SKM-1 treated with dmso at 0.1 percent for 144 hours (cell line): ENCODE results near the gene ATP2B1.

Experiments used
- DNase-seq: peaks from one replicate; lab custom pipeline; 2025; ENCODE audit not compliant: unreplicated experiment; lab: John Stamatoyannopoulos, UW

ATP2B1 gene

DNA sequence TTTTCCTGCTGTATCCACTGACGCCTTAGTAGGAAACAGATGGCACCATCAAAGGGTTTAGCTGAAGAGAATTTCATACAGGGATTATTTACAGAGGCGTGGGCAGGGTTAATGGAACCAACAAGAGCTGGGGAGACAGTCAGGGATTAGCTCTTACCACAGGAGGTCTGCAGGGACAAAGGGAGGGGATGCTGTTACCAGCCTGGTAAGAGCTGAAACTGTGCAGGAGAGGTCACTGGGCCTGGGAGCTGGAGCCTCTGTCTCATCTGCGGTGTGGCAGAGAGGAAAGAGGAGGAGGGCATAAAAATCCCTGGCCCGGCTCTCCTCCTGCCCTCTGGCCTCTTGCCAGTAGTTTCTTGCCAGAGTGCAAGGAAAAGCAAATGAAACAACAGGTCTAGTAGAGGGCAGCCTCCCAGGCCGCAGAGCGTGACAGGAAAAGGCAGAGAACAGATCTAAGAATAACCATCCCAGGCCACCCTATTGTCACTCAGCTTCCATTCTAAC is 163.9 kb downstream of the ATP2B1 start:
- DNase-seq, result no peak

DNA sequence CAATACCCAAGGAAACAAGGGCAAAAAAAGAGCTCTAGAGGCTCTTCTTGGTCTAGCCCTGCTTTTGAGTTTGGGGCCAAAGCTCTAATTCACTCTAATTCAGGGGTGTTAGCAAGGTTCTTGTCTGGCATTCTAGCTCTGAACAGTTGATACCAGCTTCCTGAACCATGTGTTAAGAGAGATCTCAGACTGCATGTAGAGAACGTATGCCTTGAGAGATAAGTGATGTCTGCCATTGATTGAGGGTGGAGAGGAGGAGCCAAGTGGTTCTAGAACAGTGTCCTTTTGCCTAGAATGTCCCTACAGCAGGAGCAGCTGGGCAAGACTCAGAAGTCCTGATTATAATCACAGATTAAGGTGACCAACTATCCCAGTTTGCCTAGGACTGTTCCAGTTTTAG is 164.6 kb downstream of the ATP2B1 start:
- DNase-seq, result no peak

DNA sequence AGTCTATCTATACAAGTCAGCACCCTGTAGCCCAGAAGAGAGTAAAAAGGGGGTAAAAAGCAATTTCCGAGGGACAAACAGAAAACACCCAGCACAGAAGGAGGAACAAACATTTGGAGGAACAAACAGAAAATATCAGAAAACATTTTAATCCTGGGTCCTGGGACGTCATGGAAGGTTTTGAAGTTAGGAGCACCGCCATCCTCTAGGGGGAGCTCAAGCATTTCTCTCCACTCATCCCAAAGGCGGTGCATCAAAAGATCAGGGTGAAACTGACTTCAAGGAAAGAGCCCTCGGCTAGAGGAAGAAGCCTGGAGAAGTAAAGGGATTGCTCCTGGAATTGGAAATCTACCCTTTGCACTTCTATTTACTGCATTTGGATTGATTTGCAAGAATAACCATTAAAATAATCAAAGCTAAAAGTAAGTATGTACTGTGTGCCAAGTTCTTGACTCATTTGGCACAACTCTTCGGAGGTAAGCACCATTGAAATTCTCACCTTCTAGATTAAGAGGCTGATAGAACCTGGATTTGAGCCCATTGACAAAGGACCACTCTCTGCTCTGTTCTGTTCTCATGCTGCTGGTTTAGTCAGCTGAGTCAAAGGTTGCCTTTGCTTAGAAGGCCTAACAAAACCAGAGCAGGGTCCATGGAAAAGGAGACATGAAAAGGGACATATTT is 165.6 kb downstream of the ATP2B1 start:
- peak; percentile 28 for DNase-seq

DNA sequence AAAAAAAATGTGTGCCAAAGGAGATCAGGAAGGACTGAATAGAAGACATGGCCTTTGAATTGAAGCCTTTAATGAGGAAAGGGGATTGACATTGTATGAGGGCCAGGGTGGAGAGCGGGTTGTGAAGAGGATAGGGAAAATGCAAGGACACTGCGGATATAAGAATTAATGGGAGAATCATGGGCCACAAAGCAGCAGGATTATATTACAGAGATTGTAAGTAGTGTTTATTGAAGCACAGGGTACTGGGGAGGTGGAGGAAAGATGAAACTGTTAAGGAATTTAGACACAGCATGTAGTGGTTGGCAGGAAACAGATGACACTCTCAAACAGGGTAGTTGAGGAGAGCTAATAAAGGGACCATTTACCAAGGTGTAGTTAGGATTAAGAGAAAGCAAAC is 166.4 kb downstream of the ATP2B1 start:
- no peak for DNase-seq

DNA sequence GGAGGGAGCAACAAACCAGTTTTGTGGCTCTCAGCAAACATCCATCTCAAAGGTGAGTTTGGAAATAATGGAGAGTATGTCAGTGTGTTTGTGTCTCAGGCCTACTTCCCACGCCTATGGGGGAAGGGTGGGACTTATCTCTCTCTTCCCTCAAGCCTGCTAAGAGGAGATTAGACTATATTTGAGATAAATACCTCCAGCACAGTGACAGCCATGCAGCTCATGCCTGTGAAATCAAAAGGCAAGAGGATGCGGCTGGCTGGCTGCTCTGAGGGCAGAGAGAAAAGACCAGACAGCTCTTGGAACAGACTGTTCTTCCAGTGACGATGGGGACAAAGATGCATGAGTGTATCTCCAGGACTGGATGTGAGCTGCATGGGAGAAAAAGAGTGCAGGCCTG is 168.1 kb downstream of the ATP2B1 start:
- DNase-seq, result no peak

DNA sequence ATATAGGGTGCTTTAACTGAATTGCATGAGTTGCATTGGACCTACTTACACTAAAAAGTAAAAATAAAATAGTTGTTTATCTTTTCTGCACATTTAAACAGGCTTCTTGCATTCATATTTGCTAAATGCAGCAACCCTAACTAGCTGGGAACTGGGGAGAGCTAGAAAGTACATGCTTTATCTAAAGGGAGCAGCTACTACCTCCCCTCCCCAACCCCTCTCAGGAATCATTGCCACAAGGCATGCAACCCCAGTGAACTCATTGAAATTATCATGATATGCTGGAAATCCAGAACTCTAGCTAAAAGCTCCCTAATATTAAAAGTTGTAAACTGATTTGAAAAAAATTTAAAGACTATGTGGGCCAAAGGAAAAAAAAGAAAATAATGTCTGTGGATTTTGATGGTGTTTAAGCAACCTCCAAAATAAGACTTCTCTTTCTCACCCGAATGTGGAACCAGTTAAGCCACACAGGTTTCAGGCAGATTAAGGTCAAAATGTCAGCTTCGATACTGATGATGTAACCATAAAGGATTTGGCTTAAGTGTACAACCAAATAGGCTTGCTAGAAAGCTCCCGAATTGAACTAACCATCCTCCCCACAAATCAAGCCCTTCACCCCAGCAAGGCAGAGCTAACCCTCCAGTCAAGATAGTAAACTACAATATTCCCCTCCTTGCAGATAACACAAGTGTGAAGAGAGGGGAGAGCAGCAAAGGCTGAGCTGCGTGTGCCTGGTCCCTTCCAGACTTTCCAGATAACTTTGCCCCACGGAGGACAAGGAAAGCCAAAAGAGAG is 169.0 kb downstream of the ATP2B1 start:
- peak; percentile 9 for DNase-seq

DNA sequence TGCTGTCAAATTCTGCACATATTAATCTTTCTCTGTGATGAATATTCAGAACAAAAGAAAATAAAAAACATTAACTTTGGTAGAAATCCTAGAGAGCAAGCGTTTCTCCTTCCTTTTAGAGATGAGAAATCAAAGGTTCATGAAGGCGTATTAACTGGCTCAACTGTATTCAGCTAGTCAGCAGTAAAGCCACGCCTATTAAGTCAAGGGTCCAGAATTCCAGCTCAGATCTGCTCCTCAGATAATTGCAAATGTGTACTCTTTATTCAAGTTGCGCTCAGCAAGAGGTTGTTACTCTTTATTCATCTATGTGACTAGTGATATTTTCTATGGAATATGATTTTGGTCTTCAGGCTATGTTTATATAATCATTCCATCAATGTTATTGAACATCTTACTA is 169.7 kb downstream of the ATP2B1 start:
- DNase-seq, result no peak
